ENCODE measurements around the gene IL3. TPM values are rescaled to one million over a fixed set of nuclear protein-coding genes. Genes with fewer than 3 reads are reported as not detected.

IL3 gene
- total and polyA plus RNA-seq, 2 experiments from 2014 or later, result 0.37 TPM; not detected in 1

DNA sequence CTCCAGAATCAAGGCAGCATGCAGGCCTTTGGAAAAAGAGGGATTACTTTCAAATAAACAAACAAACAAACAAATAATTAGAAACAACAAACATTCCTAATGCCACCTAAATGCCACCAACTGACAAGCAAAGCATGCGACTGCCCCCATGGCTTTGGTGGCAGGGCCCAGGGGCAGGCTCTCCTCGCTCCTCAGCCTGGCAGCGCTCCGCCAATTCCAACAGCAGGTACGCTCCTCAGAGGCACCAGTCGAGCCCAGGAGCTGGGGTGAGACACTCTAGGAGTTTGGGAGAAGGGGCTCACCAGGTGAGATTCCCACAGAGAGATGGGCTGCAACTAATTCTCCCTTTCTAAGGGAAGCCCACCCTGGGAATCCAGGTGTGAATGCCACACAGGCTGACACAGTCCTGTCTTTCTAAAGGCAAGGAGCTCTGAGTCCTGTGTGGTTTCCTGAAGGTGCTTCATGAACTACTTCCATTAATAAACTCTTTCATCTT lies 41.0 kb downstream of the IL3 start:
- H3K4me2 ChIP-seq, result no peak overlapping the region
- no peak overlapping the region for H2AFZ ChIP-seq
- H4K20me1 ChIP-seq (ENCODE audit: insufficient read depth, poor library complexity, severe bottlenecking), result no peaks in the 10 kb centered on the region
- no peak overlapping the region for H3K27ac ChIP-seq
- no peaks in the 10 kb centered on the region for H3K27me3 ChIP-seq
- H3K9me3 ChIP-seq (ENCODE audit: low read depth), result no peaks in the 10 kb centered on the region
- 96% methylated on average over 6 of the region's 6 CpGs for WGBS (ENCODE audit: low lambda C conversion rate, missing lambda C conversion rate)
- no peak for DNase-seq (ENCODE audit: low spot score)
- no peaks in the 10 kb centered on the region for H3K4me1 ChIP-seq (ENCODE audit: insufficient read depth)
- TF ChIP-seq, protein P1, sequence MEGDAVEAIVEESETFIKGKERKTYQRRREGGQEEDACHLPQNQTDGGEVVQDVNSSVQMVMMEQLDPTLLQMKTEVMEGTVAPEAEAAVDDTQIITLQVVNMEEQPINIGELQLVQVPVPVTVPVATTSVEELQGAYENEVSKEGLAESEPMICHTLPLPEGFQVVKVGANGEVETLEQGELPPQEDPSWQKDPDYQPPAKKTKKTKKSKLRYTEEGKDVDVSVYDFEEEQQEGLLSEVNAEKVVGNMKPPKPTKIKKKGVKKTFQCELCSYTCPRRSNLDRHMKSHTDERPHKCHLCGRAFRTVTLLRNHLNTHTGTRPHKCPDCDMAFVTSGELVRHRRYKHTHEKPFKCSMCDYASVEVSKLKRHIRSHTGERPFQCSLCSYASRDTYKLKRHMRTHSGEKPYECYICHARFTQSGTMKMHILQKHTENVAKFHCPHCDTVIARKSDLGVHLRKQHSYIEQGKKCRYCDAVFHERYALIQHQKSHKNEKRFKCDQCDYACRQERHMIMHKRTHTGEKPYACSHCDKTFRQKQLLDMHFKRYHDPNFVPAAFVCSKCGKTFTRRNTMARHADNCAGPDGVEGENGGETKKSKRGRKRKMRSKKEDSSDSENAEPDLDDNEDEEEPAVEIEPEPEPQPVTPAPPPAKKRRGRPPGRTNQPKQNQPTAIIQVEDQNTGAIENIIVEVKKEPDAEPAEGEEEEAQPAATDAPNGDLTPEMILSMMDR (IDR thresholded peaks at IDR 0.05; ENCODE audit: poor library complexity), result no peak
- TF ChIP-seq EZH2phosphoT487 (IDR thresholded peaks at IDR 0.05; ENCODE audit: low read depth, severe bottlenecking, unreplicated experiment) (no peak), EZH2 (IDR thresholded peaks at IDR 0.05; ENCODE audit: borderline replicate concordance) (no peak)
- no peaks in the 10 kb centered on the region for H3K9me2 ChIP-seq (replicated peaks; ENCODE audit: insufficient read depth)
- H3K4me3 ChIP-seq, result no peak overlapping the region
- H3K79me2 ChIP-seq, result no peaks in the 10 kb centered on the region
- H3K36me3 ChIP-seq (replicated peaks; ENCODE audit: insufficient read depth, low read depth), result no peaks in the 10 kb centered on the region

DNA sequence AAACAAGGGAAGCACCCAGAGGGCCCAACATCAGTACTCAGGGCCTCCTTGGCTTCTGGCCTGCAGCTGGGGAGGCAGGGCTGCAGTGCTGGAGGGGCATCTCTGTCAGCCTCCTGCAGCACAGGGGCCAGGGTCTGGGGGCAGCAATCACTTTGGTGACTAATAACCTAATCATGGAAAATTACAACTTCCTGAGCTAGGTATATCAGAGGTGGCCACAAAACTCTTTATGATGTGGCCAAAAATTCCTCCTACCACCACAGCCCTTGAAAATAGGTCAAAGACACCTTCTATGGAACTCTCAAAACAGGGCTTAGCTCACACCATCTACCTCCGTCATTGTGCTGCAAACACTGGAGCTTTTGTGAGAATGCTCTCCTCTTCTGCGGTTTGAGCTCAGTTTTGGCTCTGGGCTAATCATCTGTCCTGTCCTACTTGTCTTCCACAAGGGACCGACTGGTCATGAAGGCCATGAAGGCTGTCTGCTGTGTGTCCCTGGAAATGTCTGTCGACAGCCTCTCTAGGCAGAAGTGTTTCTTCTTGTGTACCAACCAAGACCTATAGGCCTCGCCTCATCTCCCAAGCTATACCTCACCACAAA lies 41.7 kb downstream of the IL3 start:
- DNase-seq (ENCODE audit: low spot score), result no peak
- Histone ChIP-seq H3K4me1 (ENCODE audit: insufficient read depth) (no peaks in the 10 kb centered on the region), H3K9me3 (ENCODE audit: low read depth) (no peaks in the 10 kb centered on the region), H3K4me3 (no peak overlapping the region), H3K36me3 (replicated peaks; ENCODE audit: insufficient read depth, low read depth) (no peaks in the 10 kb centered on the region), H3K27me3 (no peaks in the 10 kb centered on the region), H3K9me2 (replicated peaks; ENCODE audit: insufficient read depth) (no peaks in the 10 kb centered on the region), H3K4me2 (no peak overlapping the region), H2AFZ (no peak overlapping the region), H3K79me2 (no peaks in the 10 kb centered on the region), H4K20me1 (ENCODE audit: insufficient read depth, poor library complexity, severe bottlenecking) (no peaks in the 10 kb centered on the region), H3K27ac (no peak overlapping the region)
- WGBS (ENCODE audit: low lambda C conversion rate, missing lambda C conversion rate), result 95% methylated on average over 5 of the region's 5 CpGs
- TF ChIP-seq EZH2 (IDR thresholded peaks at IDR 0.05; ENCODE audit: borderline replicate concordance), result no peak
- TF ChIP-seq, protein P1 (IDR thresholded peaks at IDR 0.05; ENCODE audit: poor library complexity), result no peak
- TF ChIP-seq EZH2phosphoT487 (IDR thresholded peaks at IDR 0.05; ENCODE audit: low read depth, severe bottlenecking, unreplicated experiment), result no peak

DNA sequence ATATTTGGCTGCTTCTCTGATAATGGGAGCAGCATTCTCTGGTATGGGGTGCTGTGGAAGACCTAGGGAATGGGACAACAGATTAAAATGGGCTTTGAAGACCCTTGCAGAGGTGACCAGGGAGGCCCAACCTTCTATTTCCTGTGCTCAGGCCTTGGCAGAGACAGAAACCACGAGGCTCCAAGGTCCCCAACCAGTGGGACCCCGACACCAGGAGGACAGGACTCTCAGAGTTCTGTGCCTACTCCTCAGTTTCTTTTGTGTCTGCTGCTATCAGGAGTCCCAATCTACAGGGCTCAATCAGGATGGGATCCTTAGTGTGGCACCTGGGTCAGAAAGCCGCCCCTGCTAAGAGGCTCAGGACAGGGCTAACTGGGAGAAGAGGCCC lies 42.5 kb downstream of the IL3 start:
- Histone ChIP-seq H4K20me1 (ENCODE audit: insufficient read depth, poor library complexity, severe bottlenecking) (no peaks in the 10 kb centered on the region), H3K27me3 (no peaks in the 10 kb centered on the region), H3K4me2 (no peak overlapping the region), H3K9me3 (ENCODE audit: low read depth) (no peaks in the 10 kb centered on the region), H3K4me3 (no peak overlapping the region), H3K79me2 (no peaks in the 10 kb centered on the region), H3K27ac (no peak overlapping the region), H3K4me1 (ENCODE audit: insufficient read depth) (no peaks in the 10 kb centered on the region), H3K9me2 (replicated peaks; ENCODE audit: insufficient read depth) (no peaks in the 10 kb centered on the region), H2AFZ (no peak overlapping the region), H3K36me3 (replicated peaks; ENCODE audit: insufficient read depth, low read depth) (no peaks in the 10 kb centered on the region)
- WGBS (ENCODE audit: low lambda C conversion rate, missing lambda C conversion rate), result 69% methylated on average over 3 of the region's 3 CpGs
- DNase-seq (ENCODE audit: low spot score), result no peak
- no peak for TF ChIP-seq EZH2phosphoT487 (IDR thresholded peaks at IDR 0.05; ENCODE audit: low read depth, severe bottlenecking, unreplicated experiment)
- TF ChIP-seq, protein P1 (IDR thresholded peaks at IDR 0.05; ENCODE audit: poor library complexity), result no peak
- TF ChIP-seq EZH2 (IDR thresholded peaks at IDR 0.05; ENCODE audit: borderline replicate concordance), result no peak

Data from hepatocyte (in vitro differentiated cells).